Urinary bladder (tissue), 4 donors: ENCODE data around the gene BCL3. TPM values are rescaled to one million over a fixed set of nuclear protein-coding genes. Genes with fewer than 3 reads are reported as not detected.

Source experiments
- DNase-seq: peaks from one replicate; pipeline ENCODE4 v3.0.0-alpha.2; 2015; ENCODE audit errors: extremely low spot score
- H3K27ac ChIP-seq: one replicate; pipeline ENCODE4 v1.5.1; 2013; ENCODE audit warnings: low read depth, mild to moderate bottlenecking, moderate library complexity
- H3K36me3 ChIP-seq: one replicate; pipeline ENCODE4 v1.6.1; 2013; ENCODE audit warnings: mild to moderate bottlenecking, moderate library complexity; ENCODE audit not compliant: insufficient read depth
- H3K4me1 ChIP-seq: one replicate; pipeline ENCODE4 v1.6.1; 2013; ENCODE audit warnings: mild to moderate bottlenecking, moderate library complexity; ENCODE audit not compliant: insufficient read depth
- H3K4me3 ChIP-seq: one replicate; pipeline ENCODE4 v1.5.1; 2013; ENCODE audit warnings: low read depth, low read length
- WGBS: extraction: QIAGEN DNeasy Blood & Tissue Kit; methylation state at CpG from one replicate; pipeline ENCODE4 v1.1.7; 2013; 5-methylcytosine and 5-hydroxymethylcytosine counted together
- polyA plus RNA-seq: library from polyadenylated mRNA; stranded (reverse); fragments of 200-250 nt; gene quantifications from one replicate; pipeline ENCODE4 v1.2.3, GENCODE V29; 2013
- total RNA-seq: library from RNA; depleted of rRNA; stranded (reverse); fragments of >200 nt; gene quantifications from one replicate; pipeline ENCODE4 v1.2.3, GENCODE V29; 2014
- donor health status: healthy with polysubstance abuse.
- donor health status: healthy.

The BCL3 gene
- total and polyA plus RNA-seq, 2 donors = 2.5 to 93.0 TPM

GRCh38 chr19:44788971-44789370, 40.5 kb downstream of the BCL3 start:
- Histone ChIP-seq H3K36me3 (peaks cover 2% of the 10 kb centered on the region), H3K27ac (no peak overlapping the region), H3K4me3 (no peak overlapping the region), H3K4me1 (no peaks in the 10 kb centered on the region)
- WGBS = 89% methylated on average over 6 of the region's 6 CpGs
- no peak for DNase-seq

GRCh38 chr19:44789943-44790483, 41.5 kb downstream of the BCL3 start:
- Histone ChIP-seq H3K4me3 (no peak overlapping the region), H3K27ac (no peak overlapping the region), H3K36me3 (peaks cover 2% of the 10 kb centered on the region), H3K4me1 (no peaks in the 10 kb centered on the region)
- 83% methylated on average over 13 of the region's 13 CpGs for WGBS
- no peak for DNase-seq

- WGBS = 85% methylated on average over 9 of the region's 9 CpGs
- no peak for DNase-seq
- no peak overlapping the region for H3K4me3 ChIP-seq
- H3K4me1 ChIP-seq = no peaks in the 10 kb centered on the region
- H3K36me3 ChIP-seq = peaks cover 2% of the 10 kb centered on the region
- no peak overlapping the region for H3K27ac ChIP-seq
These were observed 43.8 kb downstream of the BCL3 start for GRCh38 chr19:44792281-44792680.

GRCh38 chr19:44794610-44795009, 46.1 kb downstream of the BCL3 start:
- no peak overlapping the region for H3K4me3 ChIP-seq
- H3K36me3 ChIP-seq = no peaks in the 10 kb centered on the region
- no peak overlapping the region for H3K27ac ChIP-seq
- no peaks in the 10 kb centered on the region for H3K4me1 ChIP-seq
- DNase-seq = no peak
- 96% methylated on average over 4 of the region's 4 CpGs for WGBS

- no peak overlapping the region for H3K27ac ChIP-seq
These were observed 47.0 kb downstream of the BCL3 start for GRCh38 chr19:44795398-44795987.

GRCh38 chr19:44796701-44797115, 48.2 kb downstream of the BCL3 start:
- H3K27ac ChIP-seq = no peak overlapping the region
- no peak for DNase-seq
- H3K4me1 ChIP-seq = no peaks in the 10 kb centered on the region
- 35% methylated on average over 12 of the region's 12 CpGs for WGBS
- no peaks in the 10 kb centered on the region for H3K36me3 ChIP-seq
- H3K4me3 ChIP-seq = no peak overlapping the region

More at GRCh38 chr19:44795398-44795987, 47.0 kb downstream of the BCL3 start:
- no peaks in the 10 kb centered on the region for H3K4me1 ChIP-seq
- no peak for DNase-seq
- H3K4me3 ChIP-seq = no peak overlapping the region
- 90% methylated on average over 13 of the region's 13 CpGs for WGBS
- no peaks in the 10 kb centered on the region for H3K36me3 ChIP-seq

GRCh38 chr19:44799627-44800346, 51.3 kb downstream of the BCL3 start:
- no peak overlapping the region for H3K27ac ChIP-seq
- WGBS = 74% methylated on average over 10 of the region's 10 CpGs
- no peak for DNase-seq
- no peak overlapping the region for H3K4me3 ChIP-seq
- H3K4me1 ChIP-seq = no peaks in the 10 kb centered on the region
- H3K36me3 ChIP-seq = no peaks in the 10 kb centered on the region

- 5% methylated on average over 3 of the region's 3 CpGs for WGBS
- no peak overlapping the region for H3K4me3 ChIP-seq
These were observed 52.0 kb downstream of the BCL3 start for GRCh38 chr19:44800461-44800860.

GRCh38 chr19:44803442-44804428, 55.2 kb downstream of the BCL3 start:
- 90% methylated on average over 13 of the region's 13 CpGs for WGBS
- DNase-seq = no peak
- Histone ChIP-seq H3K4me3 (no peak overlapping the region), H3K4me1 (no peaks in the 10 kb centered on the region), H3K27ac (no peak overlapping the region), H3K36me3 (no peaks in the 10 kb centered on the region)

More at GRCh38 chr19:44800461-44800860, 52.0 kb downstream of the BCL3 start:
- DNase-seq = no peak
- Histone ChIP-seq H3K36me3 (no peaks in the 10 kb centered on the region), H3K4me1 (no peaks in the 10 kb centered on the region), H3K27ac (no peak overlapping the region)

GRCh38 chr19:44806291-44806690, 57.8 kb downstream of the BCL3 start:
- 77% methylated on average over 7 of the region's 7 CpGs for WGBS
- Histone ChIP-seq H3K4me1 (no peaks in the 10 kb centered on the region), H3K36me3 (no peaks in the 10 kb centered on the region), H3K27ac (no peak overlapping the region), H3K4me3 (no peak overlapping the region)
- DNase-seq = no peak

- Histone ChIP-seq H3K4me3 (no peak overlapping the region), H3K4me1 (no peaks in the 10 kb centered on the region), H3K27ac (no peak overlapping the region), H3K36me3 (no peaks in the 10 kb centered on the region)
- no peak for DNase-seq
- 66% methylated on average over 5 of the region's 5 CpGs for WGBS
These were observed 58.7 kb downstream of the BCL3 start for GRCh38 chr19:44807162-44807561.

GRCh38 chr19:44807652-44808462, 59.3 kb downstream of the BCL3 start:
- 24% methylated on average over 14 of the region's 14 CpGs for WGBS
- no peaks in the 10 kb centered on the region for H3K36me3 ChIP-seq
- DNase-seq = no peak
- H3K4me3 ChIP-seq = no peak overlapping the region
- no peak overlapping the region for H3K27ac ChIP-seq
- no peaks in the 10 kb centered on the region for H3K4me1 ChIP-seq
